ENCODE data around the gene CALN1.

CALN1 gene

DNA sequence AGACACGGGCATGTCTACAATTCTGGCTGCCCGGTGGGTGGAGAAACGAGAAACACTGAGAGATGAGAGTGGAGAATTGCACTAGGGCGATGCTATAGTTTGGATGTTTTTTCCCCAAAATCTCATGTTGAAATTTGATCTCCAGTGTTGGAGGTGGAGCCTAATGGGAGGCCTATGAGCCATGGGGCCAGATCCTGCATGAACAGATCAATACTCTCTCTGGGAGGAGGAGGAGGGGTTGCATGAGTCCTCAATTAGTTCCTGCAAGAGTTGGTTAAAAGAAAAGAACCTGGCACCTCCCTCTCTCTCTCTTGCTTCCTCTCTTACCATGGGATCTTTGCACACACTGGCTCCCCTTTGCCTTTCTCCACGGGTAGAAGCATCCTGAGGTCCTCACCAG is 299.1 kb downstream of the CALN1 start:
- TF ChIP-seq GATA2 (IDR thresholded peaks at IDR 0.05; ENCODE audit: low read depth, low read length) (no peak), GATA3 (IDR thresholded peaks at IDR 0.05; ENCODE audit: low read depth, low read length) (no peak)

GRCh38 chr7:72112530-72112929 is 299.6 kb downstream of the CALN1 start:
- no peak for TF ChIP-seq GATA2 (IDR thresholded peaks at IDR 0.05; ENCODE audit: low read depth, low read length)
- no peak for TF ChIP-seq GATA3 (IDR thresholded peaks at IDR 0.05; ENCODE audit: low read depth, low read length)

- TF ChIP-seq GATA3 (IDR thresholded peaks at IDR 0.05; ENCODE audit: low read depth, low read length) (no peak), GATA2 (IDR thresholded peaks at IDR 0.05; ENCODE audit: low read depth, low read length) (no peak)
Observed at GRCh38 chr7:72111086-72111485, 301.1 kb downstream of the CALN1 start.

- TF ChIP-seq GATA2 (IDR thresholded peaks at IDR 0.05; ENCODE audit: low read depth, low read length) (no peak), GATA3 (IDR thresholded peaks at IDR 0.05; ENCODE audit: low read depth, low read length) (no peak)
Observed at GRCh38 chr7:72109566-72109965, 302.6 kb downstream of the CALN1 start.

- no peak for TF ChIP-seq GATA2 (IDR thresholded peaks at IDR 0.05; ENCODE audit: low read depth, low read length)
- no peak for TF ChIP-seq GATA3 (IDR thresholded peaks at IDR 0.05; ENCODE audit: low read depth, low read length)
Observed at GRCh38 chr7:72106405-72106804, 305.7 kb downstream of the CALN1 start.

GRCh38 chr7:72101444-72101843 is 310.7 kb downstream of the CALN1 start:
- TF ChIP-seq GATA3 (IDR thresholded peaks at IDR 0.05; ENCODE audit: low read depth, low read length): no peak
- TF ChIP-seq GATA2 (IDR thresholded peaks at IDR 0.05; ENCODE audit: low read depth, low read length): no peak

DNA sequence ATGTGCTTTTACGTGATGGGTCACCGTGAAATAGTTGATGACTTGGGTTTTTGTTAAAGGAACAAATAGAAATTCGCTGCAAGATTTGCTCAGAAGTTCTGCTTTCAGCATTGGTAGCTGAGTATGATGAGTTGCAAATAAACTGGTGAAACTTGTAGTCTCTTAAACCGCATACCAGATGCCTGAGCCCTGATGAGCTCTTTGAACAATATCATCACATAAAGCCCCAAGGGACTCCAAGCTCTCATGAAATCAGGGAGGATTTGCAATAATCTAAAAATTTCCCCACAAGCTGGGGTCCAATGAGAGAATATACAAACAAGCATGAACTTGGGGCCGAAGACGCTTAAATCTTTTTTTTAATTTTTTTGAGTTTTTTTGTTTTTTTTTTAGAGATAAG is 312.4 kb downstream of the CALN1 start:
- TF ChIP-seq GATA2 (IDR thresholded peaks at IDR 0.05; ENCODE audit: low read depth, low read length): no peak
- TF ChIP-seq GATA3 (IDR thresholded peaks at IDR 0.05; ENCODE audit: low read depth, low read length): no peak

GRCh38 chr7:72098807-72099580 is 313.1 kb downstream of the CALN1 start:
- TF ChIP-seq GATA2 (IDR thresholded peaks at IDR 0.05; ENCODE audit: low read depth, low read length) (no peak; the same call in 1 of the 2 replicates), GATA3 (IDR thresholded peaks at IDR 0.05; ENCODE audit: low read depth, low read length) (no peak)

DNA sequence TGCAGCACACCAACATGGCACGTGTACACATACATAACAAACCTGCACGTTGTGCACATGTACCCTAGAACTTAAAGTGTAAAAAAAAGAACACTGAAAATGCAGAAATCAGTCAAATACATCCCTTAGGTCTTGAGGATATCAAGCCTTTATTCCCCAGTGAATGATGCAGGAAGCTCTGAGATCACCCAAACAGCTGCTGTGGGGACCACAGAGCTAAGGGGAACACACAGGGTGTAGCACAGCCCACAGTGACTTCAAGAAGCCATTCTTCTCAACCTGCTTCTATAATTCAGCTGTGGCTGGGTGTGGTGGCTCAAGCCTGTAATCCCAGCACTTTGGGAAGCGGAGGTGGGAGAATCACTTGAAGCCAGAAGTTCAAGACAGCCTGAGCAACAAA is 314.9 kb downstream of the CALN1 start:
- TF ChIP-seq GATA3 (IDR thresholded peaks at IDR 0.05; ENCODE audit: low read depth, low read length) (no peak), GATA2 (IDR thresholded peaks at IDR 0.05; ENCODE audit: low read depth, low read length) (no peak)

DNA sequence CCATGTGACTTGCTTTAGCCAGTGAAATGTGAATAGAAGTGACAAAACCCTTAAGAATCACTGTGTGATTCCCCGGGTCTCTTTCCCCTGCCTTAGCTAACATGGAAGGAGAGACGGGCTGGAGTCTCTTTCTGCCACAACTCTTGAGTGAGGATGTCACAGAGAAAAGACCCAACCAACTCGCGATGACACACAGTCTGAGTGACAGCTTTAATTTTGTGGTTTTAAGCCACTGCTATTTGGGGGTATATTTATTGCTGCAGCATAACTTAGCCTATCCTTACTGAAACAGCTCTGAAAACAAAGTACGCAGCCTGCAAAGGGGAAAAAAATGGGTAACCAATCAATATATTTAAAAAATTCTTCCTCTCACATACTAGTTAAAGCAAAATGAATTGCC is 319.4 kb downstream of the CALN1 start:
- TF ChIP-seq GATA2 (IDR thresholded peaks at IDR 0.05; ENCODE audit: low read depth, low read length): no peak
- no peak for TF ChIP-seq GATA3 (IDR thresholded peaks at IDR 0.05; ENCODE audit: low read depth, low read length)

- TF ChIP-seq GATA2 (IDR thresholded peaks at IDR 0.05; ENCODE audit: low read depth, low read length) (no peak), GATA3 (IDR thresholded peaks at IDR 0.05; ENCODE audit: low read depth, low read length) (no peak)
Observed at GRCh38 chr7:72087926-72088325, 324.2 kb downstream of the CALN1 start.

DNA sequence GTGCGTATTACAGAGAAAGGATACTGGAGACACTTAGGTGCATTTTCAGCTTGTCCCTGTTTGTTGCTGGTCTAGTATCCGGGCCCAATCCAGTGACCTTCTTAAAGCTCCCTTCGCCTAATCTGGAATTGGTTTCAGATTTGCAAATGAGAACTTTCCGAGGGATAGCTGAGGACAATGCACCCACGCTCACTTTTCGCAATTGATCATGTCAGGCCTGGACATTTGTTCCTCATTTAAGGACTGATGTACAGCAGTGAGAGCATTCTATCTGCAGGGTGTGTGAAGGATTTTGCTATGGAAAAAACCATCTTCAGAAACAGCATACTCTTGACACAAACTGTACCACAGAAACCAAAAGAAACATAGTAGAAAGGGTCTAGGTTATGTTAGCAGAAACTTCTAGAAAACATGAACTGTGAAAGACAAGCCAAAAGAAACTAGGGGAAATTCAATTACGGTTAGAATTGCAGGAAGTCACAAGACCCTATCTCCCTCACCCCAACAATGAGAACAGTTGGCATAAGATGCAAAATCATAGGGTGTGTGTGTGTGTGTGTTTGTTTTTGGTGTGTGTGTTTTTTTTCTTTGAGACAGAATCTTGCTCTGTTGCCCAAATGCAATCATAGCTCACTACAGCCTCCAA is 331.1 kb downstream of the CALN1 start:
- TF ChIP-seq GATA3 (IDR thresholded peaks at IDR 0.05; ENCODE audit: low read depth, low read length) (no peak), GATA2 (IDR thresholded peaks at IDR 0.05; ENCODE audit: low read depth, low read length) (no peak)

DNA sequence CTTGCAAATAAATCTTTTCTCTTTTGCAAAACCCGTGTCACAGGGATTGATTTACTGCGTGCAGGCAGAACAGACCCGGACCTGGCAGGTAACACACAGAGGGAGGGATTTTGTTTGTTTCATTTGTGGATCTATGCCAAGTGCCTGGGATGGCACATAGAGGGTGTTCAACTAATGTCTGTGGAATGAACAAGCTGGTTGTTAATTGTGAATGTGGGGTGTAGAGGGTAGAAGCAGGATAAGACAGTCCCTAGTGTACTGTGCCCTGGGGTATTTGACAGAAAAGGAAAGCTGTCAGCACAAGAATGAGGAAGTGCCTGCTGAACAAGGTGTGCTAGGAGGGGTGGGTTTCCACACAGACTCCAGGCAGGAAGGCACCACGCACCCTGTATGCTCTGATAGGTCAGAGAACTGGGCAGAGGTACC is 331.8 kb downstream of the CALN1 start:
- TF ChIP-seq GATA2 (IDR thresholded peaks at IDR 0.05; ENCODE audit: low read depth, low read length) (no peak), GATA3 (IDR thresholded peaks at IDR 0.05; ENCODE audit: low read depth, low read length) (no peak)

GRCh38 chr7:72078856-72079255 is 333.3 kb downstream of the CALN1 start:
- TF ChIP-seq GATA2 (IDR thresholded peaks at IDR 0.05; ENCODE audit: low read depth, low read length) (no peak), GATA3 (IDR thresholded peaks at IDR 0.05; ENCODE audit: low read depth, low read length) (no peak)

DNA sequence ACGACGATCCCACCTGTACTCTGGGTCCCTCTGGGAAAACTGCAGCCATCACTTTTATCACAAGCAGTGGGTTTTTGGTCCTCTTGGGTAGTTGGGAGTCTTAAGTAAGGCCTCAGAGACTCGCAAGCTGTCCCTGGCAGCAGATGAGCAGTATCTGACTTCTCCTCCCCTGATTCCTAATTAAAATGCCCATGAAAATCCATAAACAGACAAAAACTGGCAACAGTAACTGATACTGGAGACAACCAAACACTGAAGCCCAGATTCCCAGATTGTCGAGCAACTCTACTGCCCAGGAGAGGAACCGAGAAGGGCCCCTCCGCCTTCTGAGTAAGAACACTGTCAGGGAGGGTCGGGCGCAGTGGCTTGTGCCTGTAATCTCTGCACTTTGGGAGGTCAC is 333.8 kb downstream of the CALN1 start:
- TF ChIP-seq GATA3 (IDR thresholded peaks at IDR 0.05; ENCODE audit: low read depth, low read length) (no peak), GATA2 (IDR thresholded peaks at IDR 0.05; ENCODE audit: low read depth, low read length) (no peak)

Measured in SH-SY5Y (cell line).